ENCODE results near the gene MFAP5.
"Not testable (repeated sequence)": the region's sequence is repeated elsewhere in the genome, so short reads cannot be mapped to it uniquely, and the experiment has no call there.

The MFAP5 gene

GRCh38 chr12:8672381-8672780 lies 9.8 kb upstream of the MFAP5 start:
- DNase-seq: no peak

- no peak for DNase-seq
Observed at GRCh38 chr12:8668441-8668840, 5.8 kb upstream of the MFAP5 start.

GRCh38 chr12:8667270-8667669 lies 4.6 kb upstream of the MFAP5 start:
- no peak for DNase-seq

- DNase-seq: no peak
Observed at GRCh38 chr12:8665759-8666158, 3.1 kb upstream of the MFAP5 start.

- DNase-seq: no peak
Observed at GRCh38 chr12:8664228-8664913, 1.7 kb upstream of the MFAP5 start.

GRCh38 chr12:8661751-8662150 lies 875 bp downstream of the MFAP5 start:
- DNase-seq: no peak

- DNase-seq: no peak
Observed at GRCh38 chr12:8661016-8661415, 1.6 kb downstream of the MFAP5 start.

GRCh38 chr12:8658346-8658745 lies 4.3 kb downstream of the MFAP5 start:
- DNase-seq: no peak

GRCh38 chr12:8655421-8655820 lies 7.2 kb downstream of the MFAP5 start:
- no peak for DNase-seq

- peak; percentile 52 for DNase-seq
Observed at GRCh38 chr12:8648576-8649205, 13.9 kb downstream of the MFAP5 start.

GRCh38 chr12:8647968-8648367 lies 14.7 kb downstream of the MFAP5 start:
- no peak for DNase-seq

GRCh38 chr12:8644345-8645248 lies 18.0 kb downstream of the MFAP5 start:
- DNase-seq: peak; percentile 31

- DNase-seq: no peak
Observed at GRCh38 chr12:8642775-8643174, 19.9 kb downstream of the MFAP5 start.

GRCh38 chr12:8639936-8640335 lies 22.7 kb downstream of the MFAP5 start:
- no peak for DNase-seq

- DNase-seq: no peak
Observed at GRCh38 chr12:8638951-8639350, 23.7 kb downstream of the MFAP5 start.

GRCh38 chr12:8637666-8638065 lies 25.0 kb downstream of the MFAP5 start:
- no peak for DNase-seq

GRCh38 chr12:8637244-8637643 lies 25.4 kb downstream of the MFAP5 start:
- DNase-seq: no peak

GRCh38 chr12:8636581-8636980 lies 26.0 kb downstream of the MFAP5 start:
- no peak for DNase-seq

GRCh38 chr12:8636007-8636346 lies 26.6 kb downstream of the MFAP5 start:
- DNase-seq: not testable (repeated sequence)

GRCh38 chr12:8635342-8636006 lies 27.2 kb downstream of the MFAP5 start:
- DNase-seq: not testable (repeated sequence)

GRCh38 chr12:8630131-8630530 lies 32.5 kb downstream of the MFAP5 start:
- DNase-seq: no peak

- DNase-seq: no peak
Observed at GRCh38 chr12:8629486-8630033, 33.1 kb downstream of the MFAP5 start.

- DNase-seq: no peak
Observed at GRCh38 chr12:8628731-8629130, 33.9 kb downstream of the MFAP5 start.
